ENCODE data around the gene PPARD.

GRCh38 chr6:35473850-35474130 lies 131.4 kb downstream of the PPARD start:
- no peak for TF ChIP-seq CTCF (IDR thresholded peaks at IDR 0.05)
- no peak for TF ChIP-seq NR3C1 (IDR thresholded peaks at IDR 0.05)
- no peak for TF ChIP-seq CEBPB (IDR thresholded peaks at IDR 0.05)
- TF ChIP-seq POLR2A (IDR thresholded peaks at IDR 0.05; ENCODE audit: low read length), result no peak
- no peak for TF ChIP-seq NPAS2 (CRISPR knock-in tag; IDR thresholded peaks at IDR 0.05; ENCODE audit: borderline replicate concordance)
- no peak for TF ChIP-seq CBX8 (IDR thresholded peaks at IDR 0.05)
- no peak for TF ChIP-seq REST (IDR thresholded peaks at IDR 0.05)
- no peak for TF ChIP-seq KDM1A (IDR thresholded peaks at IDR 0.05; ENCODE audit: low read depth)
- no peak for TF ChIP-seq ELK1 (IDR thresholded peaks at IDR 0.05; ENCODE audit: low read depth, low read length)
- TF ChIP-seq CBX2 (IDR thresholded peaks at IDR 0.05; ENCODE audit: borderline replicate concordance, low read depth), result no peak
- TF ChIP-seq EP300 (IDR thresholded peaks at IDR 0.05), result no peak
- no peak for TF ChIP-seq MAFK (IDR thresholded peaks at IDR 0.05; ENCODE audit: partially characterized antibody)
- no peak for TF ChIP-seq MAX (IDR thresholded peaks at IDR 0.05)
